HCT116 (cell line): ENCODE results near the gene PPP6C. TPM values are rescaled to one million over a fixed set of nuclear protein-coding genes. Genes with fewer than 3 reads are reported as not detected.
"Not testable (repeated sequence)": the region's sequence is repeated elsewhere in the genome, so short reads cannot be mapped to it uniquely, and the experiment has no call there.

ENCODE experiments used
- ATAC-seq: fragments of 200-7000 bp; cut with Tn5 transposase; 2 replicates; pipeline ENCODE4 v1.9.1; 2020; ENCODE audit warnings: mild to moderate bottlenecking, moderate library complexity
- BruUV-seq: library from RNA; stranded (reverse); fragments of 400-500 nt; replicated peaks from 2 replicates; lab custom pipeline; 2021; lab: Mats Ljungman, UMichigan
- CTCF ChIA-PET: fragments of 300-600 bp; sonication (Branson Sonifier 250); formaldehyde crosslinking; loops from one replicate; lab custom pipeline; 2021; ENCODE audit warnings: antibody characterized with exemption; lab: Charles Lee
- POLR2A ChIA-PET: fragments of 300-600, 350-600 bp; sonication (Branson Sonifier 250); formaldehyde crosslinking; loops from one replicate; lab custom pipeline; 2021; ENCODE audit warnings: antibody characterized with exemption; lab: Charles Lee
- RAD21 ChIA-PET, 2 experiments: fragments of 300-600 bp; sonication (Branson Sonifier 250); formaldehyde crosslinking; loops; one replicate each; lab custom pipeline; 2023; ENCODE audit warnings: low total read pairs in 2 of 2; ENCODE audit not compliant: uncharacterized antibody in 2 of 2, unreplicated experiment in 2 of 2, low non-redundant PET in 1 of 2; lab: Charles Lee
- DNase-seq: peaks from one replicate; pipeline ENCODE4 v3.0.0-alpha.2; 2010; ENCODE audit warnings: low read depth, low spot score
- H2AFZ ChIP-seq: fragments of 200-600 bp; shearing (Covaris generic), sonication (generic); 2 replicates; pipeline ENCODE4 v1.6.1; 2017; ENCODE audit warnings: low read depth, mixed run types, mixed read lengths, antibody characterized with exemption, low read length; ENCODE audit not compliant: poor library complexity, severe bottlenecking
- H3K27ac ChIP-seq: 2 replicates; pipeline ENCODE4 v1.5.1; 2012; ENCODE audit warnings: low read depth, low read length
- H3K27me3 ChIP-seq: fragments of 200-600 bp; sonication (generic); 2 replicates; pipeline ENCODE4 v1.6.1; 2016; ENCODE audit warnings: mixed run types, low read length, mixed read lengths; ENCODE audit not compliant: insufficient read depth
- H3K36me3 ChIP-seq, 2 experiments: fragments of 200-500 bp in 1 of 2; fragments of 200-600 bp in 1 of 2; sonication (Bioruptor generic) in 1 of 2; sonication (generic) in 1 of 2; 2 replicates each; pipeline versions ENCODE4 v1.5.1 to v1.6.1; 2014 to 2016; ENCODE audit warnings: low read length in 2 of 2, inconsistent platforms in 1 of 2, mixed read lengths in 1 of 2, mixed run types in 1 of 2; ENCODE audit not compliant: insufficient read depth in 2 of 2, control insufficient read depth in 1 of 2
- H3K4me1 ChIP-seq, 2 experiments: fragments of 200-600 bp in 1 of 2; sonication (generic) in 1 of 2; 2 replicates each; pipeline versions ENCODE4 v1.5.1 to v1.6.1; 2012 to 2017; ENCODE audit warnings: low read length in 2 of 2, inconsistent platforms in 1 of 2, mild to moderate bottlenecking in 1 of 2, mixed read lengths in 1 of 2, mixed run types in 1 of 2, moderate library complexity in 1 of 2; ENCODE audit not compliant: insufficient read depth in 2 of 2, control insufficient read depth in 1 of 2
- H3K4me2 ChIP-seq: fragments of 200-600 bp; sonication (generic); 2 replicates; pipeline ENCODE4 v1.6.1; 2017; ENCODE audit warnings: mixed run types, low read length, mixed read lengths
- H3K4me3 ChIP-seq, 2 experiments: fragments of 200-600 bp in 1 of 2; sonication (generic) in 1 of 2; replicated peaks in 1 of 2; 2 replicates each; pipeline ENCODE4 v1.5.1; 2011 to 2016; ENCODE audit warnings: low read length in 2 of 2, control low read depth in 1 of 2, low read depth in 1 of 2, mild to moderate bottlenecking in 1 of 2, mixed read lengths in 1 of 2, mixed run types in 1 of 2
- H3K79me2 ChIP-seq: fragments of 200-600 bp; sonication (generic); 2 replicates; pipeline ENCODE4 v1.6.1; 2017; ENCODE audit warnings: mild to moderate bottlenecking, mixed run types, low read length, moderate library complexity, mixed read lengths; ENCODE audit not compliant: insufficient read depth
- H3K9ac ChIP-seq: fragments of 200-600 bp; sonication (generic); 2 replicates; pipeline ENCODE4 v1.6.1; 2016; ENCODE audit warnings: low read length, mixed read lengths
- H3K9me2 ChIP-seq: fragments of 200-600 bp; sonication (generic), shearing (Covaris generic); 2 replicates; pipeline ENCODE4 v1.6.1; 2017; ENCODE audit warnings: mixed run types, mild to moderate bottlenecking, moderate library complexity; ENCODE audit not compliant: insufficient read depth
- H3K9me3 ChIP-seq, 2 experiments: fragments of 200-500 bp in 1 of 2; fragments of 200-600 bp in 1 of 2; sonication (Bioruptor generic) in 1 of 2; sonication (generic) in 1 of 2; 2 replicates each; pipeline ENCODE4 v1.6.1; 2014 to 2017; ENCODE audit warnings: low read length in 2 of 2, mixed read lengths in 2 of 2, inconsistent platforms in 1 of 2, low read depth in 1 of 2, mild to moderate bottlenecking in 1 of 2, mixed run types in 1 of 2, moderate library complexity in 1 of 2; ENCODE audit not compliant: control insufficient read depth in 1 of 2, insufficient read depth in 1 of 2
- H4K20me1 ChIP-seq: fragments of 200-600 bp; sonication (generic), shearing (Covaris generic); 2 replicates; pipeline ENCODE4 v1.6.1; 2017; ENCODE audit warnings: mixed run types, mild to moderate bottlenecking, moderate library complexity; ENCODE audit not compliant: insufficient read depth
- ATF3 ChIP-seq: IDR thresholded peaks from 2 replicates; pipeline ENCODE4 v1.6.1; 2012
- CEBPB ChIP-seq: IDR thresholded peaks from 2 replicates; pipeline ENCODE4 v1.6.1; 2012; ENCODE audit warnings: low read depth
- EGR1 ChIP-seq: IDR thresholded peaks from 2 replicates; pipeline ENCODE4 v1.6.1; 2012; ENCODE audit warnings: low read depth
- ELF1 ChIP-seq: IDR thresholded peaks from 2 replicates; pipeline ENCODE4 v1.6.1; 2012; ENCODE audit warnings: low read depth, borderline replicate concordance
- EZH2 ChIP-seq: fragments of 200-600 bp; sonication (generic); IDR thresholded peaks from 2 replicates; pipeline ENCODE4 v1.6.1; 2017; ENCODE audit warnings: antibody characterized with exemption, mixed run types
- EZH2phosphoT487 ChIP-seq: fragments of 200-600 bp; IDR thresholded peaks from 2 replicates; pipeline ENCODE4 v1.6.1; 2018; ENCODE audit warnings: antibody characterized with exemption, borderline replicate concordance
- MAX ChIP-seq: IDR thresholded peaks from 2 replicates; pipeline ENCODE4 v1.6.1; 2012
- POLR2AphosphoS5 ChIP-seq: IDR thresholded peaks from 2 replicates; pipeline ENCODE4 v1.6.1; 2011; ENCODE audit warnings: mild to moderate bottlenecking, low read depth, low read length, moderate library complexity
- RAD21 ChIP-seq: IDR thresholded peaks from 2 replicates; pipeline ENCODE4 v1.6.1; 2012; ENCODE audit warnings: low read depth, mild to moderate bottlenecking
- REST ChIP-seq: IDR thresholded peaks from 2 replicates; pipeline ENCODE4 v1.6.1; 2012; ENCODE audit warnings: low read depth
- SIN3A ChIP-seq: IDR thresholded peaks from 2 replicates; pipeline ENCODE4 v1.6.1; 2012; ENCODE audit warnings: low read depth
- SP1 ChIP-seq: IDR thresholded peaks from 2 replicates; pipeline ENCODE4 v1.6.1; 2012; ENCODE audit warnings: low read depth
- SRF ChIP-seq: IDR thresholded peaks from 2 replicates; pipeline ENCODE4 v1.6.1; 2012; ENCODE audit warnings: low read depth
- TCF7L2 ChIP-seq: IDR thresholded peaks from 2 replicates; pipeline ENCODE4 v1.7.0; 2011; ENCODE audit warnings: borderline replicate concordance, inconsistent platforms; ENCODE audit not compliant: insufficient read depth, insufficient read length; ENCODE audit errors: extremely low read depth
- ZFX ChIP-seq: fragments of 450-650 bp; IDR thresholded peaks from 2 replicates; pipeline ENCODE4 v1.6.1; 2017
- ZNF274 ChIP-seq: fragments of 200-500 bp; sonication (Bioruptor generic); IDR thresholded peaks from 2 replicates; pipeline ENCODE4 v1.6.1; 2014; ENCODE audit warnings: mild to moderate bottlenecking, low read depth, low read length, inconsistent platforms
- intact Hi-C: fragments of 100-400 bp; cut with micrococcal nuclease; formaldehyde crosslinking; loops from 2 replicates; pipeline ENCODE4 v1.10.0; 2022
- total RNA-seq: library from RNA; stranded (reverse); gene quantifications from one replicate; pipeline ENCODE4 v1.2.1, GENCODE V29; 2021; ENCODE audit not compliant: unreplicated experiment

Gene PPP6C
- total RNA-seq, 1 experiment from 2014 or later: 35.4 TPM

- BruUV-seq: no TSS peak
- ChIA-PET RAD21 (no interaction called here), CTCF (no interaction called here), POLR2A (no interaction called here)
- Histone ChIP-seq H3K9ac (no peak overlapping the region), H3K9me2 (no peaks in the 10 kb centered on the region), H3K27ac (no peak overlapping the region)
- intact Hi-C loops: no loop called here
- TF ChIP-seq ZNF274: no peak
- TF ChIP-seq MAX: no peak
- TF ChIP-seq ELF1: no peak
- no peak for TF ChIP-seq POLR2AphosphoS5
- TF ChIP-seq SIN3A: no peak
- no peak for TF ChIP-seq RAD21
- no peak for TF ChIP-seq EGR1
- TF ChIP-seq SP1: no peak
- TF ChIP-seq ZFX: no peak
- TF ChIP-seq ATF3: no peak
- TF ChIP-seq TCF7L2: no peak
- TF ChIP-seq EZH2: no peak
- TF ChIP-seq CEBPB: no peak
- no peak for TF ChIP-seq EZH2phosphoT487
- no peak for TF ChIP-seq REST
- no peak for TF ChIP-seq SRF
- TF ChIP-seq, all 23 proteins: peak for 0
- Histone ChIP-seq H3K27me3 (no peaks in the 10 kb centered on the region), H3K4me3 (no peak overlapping the region), H4K20me1 (0 out of 2 replicates have a peak, but pooled peaks cover 3% of the 10 kb centered on the region), H3K4me2 (no peak overlapping the region), H3K79me2 (peaks cover 53% of the 10 kb centered on the region), H3K36me3 (peaks cover 2 to 3% of the 10 kb centered on the region in 2 experiments; a peak in 1 of 4 replicates), H3K9me3 (no peaks in the 10 kb centered on the region), H3K4me1 (peaks cover 0 to 22% of the 10 kb centered on the region in 2 experiments; a peak in 2 of 4 replicates), H2AFZ (no peak overlapping the region)
- DNase-seq: no peak
- ATAC-seq: no peak
Measured at GRCh38 chr9:125166762-125167161, 22.8 kb downstream of the PPP6C start.

- H3K27me3 ChIP-seq, DNase-seq, H3K4me2 ChIP-seq, ATAC-seq, H3K9me3 ChIP-seq, H3K4me3 ChIP-seq, POLR2A ChIA-PET, H3K36me3 ChIP-seq, RAD21 ChIA-PET, H2AFZ ChIP-seq, intact Hi-C loops, H4K20me1 ChIP-seq, H3K9ac ChIP-seq, CTCF ChIA-PET, BruUV-seq, H3K9me2 ChIP-seq, H3K27ac ChIP-seq: not testable (repeated sequence)
- H3K79me2 ChIP-seq: peaks cover 46% of the 10 kb centered on the region
- H3K4me1 ChIP-seq: peaks cover 0 to 22% of the 10 kb centered on the region in 2 experiments; a peak in 2 of 4 replicates
Measured at GRCh38 chr9:125162891-125163290, 26.7 kb downstream of the PPP6C start.
